B cell (primary cell): ENCODE results near the gene GRHL3.

Source experiments
- EZH2 ChIP-seq: IDR thresholded peaks from 2 replicates; pipeline ENCODE4 v1.6.1; 2012; ENCODE audit warnings: borderline replicate concordance, low read depth, mild to moderate bottlenecking, moderate library complexity, low read length; ENCODE audit not compliant: insufficient read depth, poor library complexity, severe bottlenecking
- TF ChIP-seq, protein P1 (sequence below): fragments of 200-600 bp; IDR thresholded peaks from one replicate; pipeline ENCODE4 v1.8.0; 2022; ENCODE audit warnings: antibody characterized with exemption, mild to moderate bottlenecking

- TF ChIP-seq, protein P1, sequence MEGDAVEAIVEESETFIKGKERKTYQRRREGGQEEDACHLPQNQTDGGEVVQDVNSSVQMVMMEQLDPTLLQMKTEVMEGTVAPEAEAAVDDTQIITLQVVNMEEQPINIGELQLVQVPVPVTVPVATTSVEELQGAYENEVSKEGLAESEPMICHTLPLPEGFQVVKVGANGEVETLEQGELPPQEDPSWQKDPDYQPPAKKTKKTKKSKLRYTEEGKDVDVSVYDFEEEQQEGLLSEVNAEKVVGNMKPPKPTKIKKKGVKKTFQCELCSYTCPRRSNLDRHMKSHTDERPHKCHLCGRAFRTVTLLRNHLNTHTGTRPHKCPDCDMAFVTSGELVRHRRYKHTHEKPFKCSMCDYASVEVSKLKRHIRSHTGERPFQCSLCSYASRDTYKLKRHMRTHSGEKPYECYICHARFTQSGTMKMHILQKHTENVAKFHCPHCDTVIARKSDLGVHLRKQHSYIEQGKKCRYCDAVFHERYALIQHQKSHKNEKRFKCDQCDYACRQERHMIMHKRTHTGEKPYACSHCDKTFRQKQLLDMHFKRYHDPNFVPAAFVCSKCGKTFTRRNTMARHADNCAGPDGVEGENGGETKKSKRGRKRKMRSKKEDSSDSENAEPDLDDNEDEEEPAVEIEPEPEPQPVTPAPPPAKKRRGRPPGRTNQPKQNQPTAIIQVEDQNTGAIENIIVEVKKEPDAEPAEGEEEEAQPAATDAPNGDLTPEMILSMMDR = no peak
- no peak for TF ChIP-seq EZH2
These were observed 32.7 kb upstream of the GRHL3 start for GRCh38 chr1:24286246-24287010.
